IMR-90 (cell line): ENCODE measurements around the gene SUGP2.

ENCODE experiments used
- BHLHE40 ChIP-seq: fragments of 150-350 bp; IDR thresholded peaks from 2 replicates; pipeline ENCODE4 v1.6.1; 2016; ENCODE audit warnings: mild to moderate bottlenecking, low read depth, low read length
- CHD1 ChIP-seq: IDR thresholded peaks from 2 replicates; pipeline ENCODE4 v1.6.1; 2012; ENCODE audit warnings: low read depth, low read length, improper control_type of control experiment
- FOS ChIP-seq: fragments of 150-350 bp; IDR thresholded peaks from 2 replicates; pipeline ENCODE4 v1.6.1; 2016; ENCODE audit warnings: low read depth, low read length
- MAFK ChIP-seq: IDR thresholded peaks from 2 replicates; pipeline ENCODE4 v1.6.1; 2012; ENCODE audit warnings: low read depth, low read length, improper control_type of control experiment
- MAZ ChIP-seq: IDR thresholded peaks from 2 replicates; pipeline ENCODE4 v1.6.1; 2012; ENCODE audit warnings: low read depth, mild to moderate bottlenecking, low read length, improper control_type of control experiment, moderate library complexity, borderline replicate concordance
- MXI1 ChIP-seq: IDR thresholded peaks from 2 replicates; pipeline ENCODE4 v1.6.1; 2012; ENCODE audit warnings: low read depth, mild to moderate bottlenecking, low read length, moderate library complexity, borderline replicate concordance
- NFE2L2 ChIP-seq: fragments of 150-350 bp; IDR thresholded peaks from 2 replicates; pipeline ENCODE4 v1.6.1; 2016; ENCODE audit warnings: low read depth, mild to moderate bottlenecking, low read length
- POLR2A ChIP-seq: IDR thresholded peaks from 2 replicates; pipeline ENCODE4 v1.6.1; 2012; ENCODE audit warnings: mild to moderate bottlenecking, low read depth, low read length
- RAD21 ChIP-seq: IDR thresholded peaks from 2 replicates; pipeline ENCODE4 v1.6.1; 2012; ENCODE audit warnings: low read length, improper control_type of control experiment
- RCOR1 ChIP-seq: IDR thresholded peaks from 2 replicates; pipeline ENCODE4 v1.6.1; 2012; ENCODE audit warnings: mild to moderate bottlenecking, low read length, improper control_type of control experiment; ENCODE audit not compliant: insufficient replicate concordance
- SMC3 ChIP-seq: fragments of 150-350 bp; IDR thresholded peaks from 2 replicates; pipeline ENCODE4 v1.6.1; 2016; ENCODE audit warnings: low read depth, mild to moderate bottlenecking, antibody characterized with exemption, low read length, moderate library complexity
- TF ChIP-seq, protein P1 (sequence below): conservative IDR thresholded peaks from 2 replicates; pipeline ENCODE4 v1.5.1; 2012; ENCODE audit warnings: mild to moderate bottlenecking, low read depth, low read length, improper control_type of control experiment
- TF ChIP-seq, protein P2 (sequence below): fragments of 150-350 bp; IDR thresholded peaks from 2 replicates; pipeline ENCODE4 v1.6.1; 2016; ENCODE audit warnings: low read depth, mild to moderate bottlenecking, low read length, moderate library complexity, borderline replicate concordance
- TF ChIP-seq, protein P3 (sequence below): fragments of 150-350 bp; IDR thresholded peaks from 2 replicates; pipeline ENCODE4 v1.6.1; 2017; ENCODE audit warnings: mild to moderate bottlenecking, antibody characterized with exemption, low read length, low read depth

DNA sequence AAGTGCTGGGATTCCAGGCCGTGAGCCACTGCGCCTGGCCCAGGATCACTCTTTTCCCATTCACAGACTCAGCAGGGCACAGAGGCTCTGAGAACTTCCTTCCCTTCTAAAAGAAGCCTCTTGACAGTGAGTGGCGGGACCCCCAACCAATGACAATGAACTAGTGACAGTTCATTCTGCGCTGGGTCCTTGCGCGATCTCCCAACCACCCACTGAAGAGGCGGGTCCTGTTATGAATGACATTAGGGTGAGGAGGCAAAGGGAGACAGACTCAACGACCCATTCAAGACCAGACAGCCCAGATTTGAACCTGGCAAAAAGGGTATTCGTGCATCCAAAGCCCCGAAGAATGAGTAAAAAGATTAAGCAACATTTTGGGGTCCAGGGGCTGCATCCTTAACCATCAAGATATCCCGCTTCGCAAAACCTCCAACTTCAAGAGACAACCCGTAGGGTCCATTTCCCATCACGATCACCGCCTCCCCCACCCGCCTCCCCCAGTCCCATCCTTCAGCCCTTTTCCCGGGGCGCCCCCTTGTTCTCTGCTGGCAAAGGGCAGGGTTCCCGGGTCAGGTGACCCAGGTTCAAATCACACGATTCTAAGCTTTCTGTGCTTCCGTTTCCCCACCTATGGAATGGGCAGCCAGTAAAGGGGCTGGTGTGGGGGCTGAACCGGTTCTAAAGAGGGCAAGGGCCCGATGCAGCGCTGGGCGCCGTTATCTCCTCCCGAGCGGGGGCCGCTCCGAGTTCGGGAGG is 719 bp downstream of the SUGP2 start:
- TF ChIP-seq SMC3 (no peak), POLR2A (peak; percentile 58), MXI1 (no peak), RAD21 (no peak), MAFK (no peak), CHD1 (no peak), BHLHE40 (no peak), MAZ (no peak), FOS (0 out of 2 replicates have a peak, but pooled peaks have one; percentile 21), NFE2L2 (no peak), RCOR1 (no peak)
- TF ChIP-seq, protein P1, sequence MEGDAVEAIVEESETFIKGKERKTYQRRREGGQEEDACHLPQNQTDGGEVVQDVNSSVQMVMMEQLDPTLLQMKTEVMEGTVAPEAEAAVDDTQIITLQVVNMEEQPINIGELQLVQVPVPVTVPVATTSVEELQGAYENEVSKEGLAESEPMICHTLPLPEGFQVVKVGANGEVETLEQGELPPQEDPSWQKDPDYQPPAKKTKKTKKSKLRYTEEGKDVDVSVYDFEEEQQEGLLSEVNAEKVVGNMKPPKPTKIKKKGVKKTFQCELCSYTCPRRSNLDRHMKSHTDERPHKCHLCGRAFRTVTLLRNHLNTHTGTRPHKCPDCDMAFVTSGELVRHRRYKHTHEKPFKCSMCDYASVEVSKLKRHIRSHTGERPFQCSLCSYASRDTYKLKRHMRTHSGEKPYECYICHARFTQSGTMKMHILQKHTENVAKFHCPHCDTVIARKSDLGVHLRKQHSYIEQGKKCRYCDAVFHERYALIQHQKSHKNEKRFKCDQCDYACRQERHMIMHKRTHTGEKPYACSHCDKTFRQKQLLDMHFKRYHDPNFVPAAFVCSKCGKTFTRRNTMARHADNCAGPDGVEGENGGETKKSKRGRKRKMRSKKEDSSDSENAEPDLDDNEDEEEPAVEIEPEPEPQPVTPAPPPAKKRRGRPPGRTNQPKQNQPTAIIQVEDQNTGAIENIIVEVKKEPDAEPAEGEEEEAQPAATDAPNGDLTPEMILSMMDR, result no peak
- TF ChIP-seq, protein P2, sequence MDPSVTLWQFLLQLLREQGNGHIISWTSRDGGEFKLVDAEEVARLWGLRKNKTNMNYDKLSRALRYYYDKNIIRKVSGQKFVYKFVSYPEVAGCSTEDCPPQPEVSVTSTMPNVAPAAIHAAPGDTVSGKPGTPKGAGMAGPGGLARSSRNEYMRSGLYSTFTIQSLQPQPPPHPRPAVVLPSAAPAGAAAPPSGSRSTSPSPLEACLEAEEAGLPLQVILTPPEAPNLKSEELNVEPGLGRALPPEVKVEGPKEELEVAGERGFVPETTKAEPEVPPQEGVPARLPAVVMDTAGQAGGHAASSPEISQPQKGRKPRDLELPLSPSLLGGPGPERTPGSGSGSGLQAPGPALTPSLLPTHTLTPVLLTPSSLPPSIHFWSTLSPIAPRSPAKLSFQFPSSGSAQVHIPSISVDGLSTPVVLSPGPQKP, result no peak
- TF ChIP-seq, protein P3, sequence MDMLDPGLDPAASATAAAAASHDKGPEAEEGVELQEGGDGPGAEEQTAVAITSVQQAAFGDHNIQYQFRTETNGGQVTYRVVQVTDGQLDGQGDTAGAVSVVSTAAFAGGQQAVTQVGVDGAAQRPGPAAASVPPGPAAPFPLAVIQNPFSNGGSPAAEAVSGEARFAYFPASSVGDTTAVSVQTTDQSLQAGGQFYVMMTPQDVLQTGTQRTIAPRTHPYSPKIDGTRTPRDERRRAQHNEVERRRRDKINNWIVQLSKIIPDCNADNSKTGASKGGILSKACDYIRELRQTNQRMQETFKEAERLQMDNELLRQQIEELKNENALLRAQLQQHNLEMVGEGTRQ, result 0 out of 2 replicates have a peak, but pooled peaks have one; percentile 33
